ENCODE measurements around the gene PODNL1. TPM values are rescaled to one million over a fixed set of nuclear protein-coding genes. Genes with fewer than 3 reads are reported as not detected.

The PODNL1 gene
- total and polyA plus RNA-seq, 10 of the 15 experiments (the other 5 are each of a cell fraction or from before 2014, with no cell fraction given): 0.04 to 0.44 TPM; not detected in 8

GRCh38 chr19:13981467-13981866, 43.2 kb upstream of the PODNL1 start:
- Histone ChIP-seq H3K4me1 (ENCODE audit: control insufficient read depth, insufficient read depth, low read length) (peaks cover 14% of the 10 kb centered on the region), H3K27me3 (replicated peaks in 1 of 2; ENCODE audit: control insufficient read depth in 2 of 2, insufficient read depth in 2 of 2, low read length in 1 of 2) (no peaks in the 10 kb centered on the region), H4K20me1 (ENCODE audit: control insufficient read depth, insufficient read depth) (no peaks in the 10 kb centered on the region), H3K36me3 (ENCODE audit: control insufficient read depth in 2 of 2, insufficient read depth in 2 of 2, low read length in 1 of 2) (no peaks in the 10 kb centered on the region; a peak in 1 of 4 replicates), H3K9ac (ENCODE audit: control insufficient read depth, insufficient read depth, low read length) (no peak overlapping the region), H3K4me2 (ENCODE audit: control insufficient read depth, insufficient read depth) (no peak overlapping the region), H3K9me3 (replicated peaks; ENCODE audit: control insufficient read depth, insufficient read depth, low read length) (no peaks in the 10 kb centered on the region), H3K27ac (ENCODE audit: control insufficient read depth, insufficient read depth) (no peak overlapping the region), H3K79me2 (ENCODE audit: control insufficient read depth, insufficient read depth, low read length) (no peaks in the 10 kb centered on the region), H2AFZ (ENCODE audit: control insufficient read depth, low read depth, low read length) (no peak overlapping the region), H3K4me3 (no peak overlapping the region)
- ChIA-PET RAD21 (ENCODE audit: unreplicated experiment) (no interaction called here), POLR2A (no interaction called here), CTCF (interaction anchor here (1.2 kb wide), 1 partner anchor 133 kb away, joined by 4 read pairs; no protein-coding TSS in a partner anchor), SMC1A (ENCODE audit: uncharacterized antibody, unreplicated experiment) (interaction anchor here (1.1 kb wide), 1 partner anchor 11 kb away, joined by 3 read pairs; no protein-coding TSS in a partner anchor)
- DNase-seq (ENCODE audit: low read depth, low spot score) (no peak), ATAC-seq (no peak), FAIRE-seq (no peak)
- intact Hi-C loops (cut with micrococcal nuclease; ENCODE audit: unreplicated experiment) (loop anchor here (10.0 kb wide), 1 partner anchor 53 kb away; the partner anchor contains the start of gene IL27RA), in situ Hi-C loops (cut with MboI) (no loop called here)
- BruUV-seq (replicated peaks): no TSS peak
- WGBS (ENCODE audit: insufficient coverage, insufficient replicate concordance, low lambda C conversion rate, missing lambda C conversion rate): 15% methylated on average over 9 of the region's 9 CpGs
- TF ChIP-seq CHD2 (IDR thresholded peaks at IDR 0.05; ENCODE audit: borderline replicate concordance, low read depth, low read length) (no peak), SUPT20H (IDR thresholded peaks at IDR 0.05; ENCODE audit: borderline replicate concordance, control insufficient read depth, low read depth, low read length) (no peak), SREBF2 (IDR thresholded peaks at IDR 0.05; ENCODE audit: low read length) (no peak), SMAD5 (IDR thresholded peaks at IDR 0.05; ENCODE audit: low read depth) (no peak), ZNF274 (IDR thresholded peaks at IDR 0.05; ENCODE audit: insufficient read depth, insufficient read length) (no peak), MEF2B (IDR thresholded peaks at IDR 0.05; ENCODE audit: partially characterized antibody, poor library complexity, severe bottlenecking) (no peak)

- intact Hi-C loops (cut with micrococcal nuclease; ENCODE audit: unreplicated experiment): loop anchor here (10.0 kb wide), 1 partner anchor 54 kb away; the partner anchor contains the start of gene IL27RA
- H3K27ac ChIP-seq (ENCODE audit: control insufficient read depth, insufficient read depth): no peak overlapping the region
- H4K20me1 ChIP-seq (ENCODE audit: control insufficient read depth, insufficient read depth): no peaks in the 10 kb centered on the region
- POLR2A ChIA-PET: no interaction called here
- no peaks in the 10 kb centered on the region for H3K9me3 ChIP-seq (replicated peaks; ENCODE audit: control insufficient read depth, insufficient read depth, low read length)
- SMC1A ChIA-PET (ENCODE audit: uncharacterized antibody, unreplicated experiment): interaction anchor here (1.1 kb wide), 1 partner anchor 11 kb away, joined by 3 read pairs; no protein-coding TSS in a partner anchor
- no peaks in the 10 kb centered on the region for H3K79me2 ChIP-seq (ENCODE audit: control insufficient read depth, insufficient read depth, low read length)
- H3K9ac ChIP-seq (ENCODE audit: control insufficient read depth, insufficient read depth, low read length): no peak overlapping the region
- no peak overlapping the region for H3K4me3 ChIP-seq
- WGBS (ENCODE audit: insufficient coverage, insufficient replicate concordance, low lambda C conversion rate, missing lambda C conversion rate): 55% methylated on average over 5 of the region's 5 CpGs
- RAD21 ChIA-PET (ENCODE audit: unreplicated experiment): no interaction called here
- peaks cover 11% of the 10 kb centered on the region for H3K4me1 ChIP-seq (ENCODE audit: control insufficient read depth, insufficient read depth, low read length)
- in situ Hi-C loops (cut with MboI): no loop called here
- DNase-seq (ENCODE audit: low read depth, low spot score) (no peak), FAIRE-seq (no peak), ATAC-seq (no peak)
- H2AFZ ChIP-seq (ENCODE audit: control insufficient read depth, low read depth, low read length): no peak overlapping the region
- no peaks in the 10 kb centered on the region for H3K27me3 ChIP-seq (replicated peaks in 1 of 2; ENCODE audit: control insufficient read depth in 2 of 2, insufficient read depth in 2 of 2, low read length in 1 of 2)
- CTCF ChIA-PET: interaction anchor here (1.2 kb wide), 1 partner anchor 134 kb away, joined by 4 read pairs; no protein-coding TSS in a partner anchor
- no TSS peak for BruUV-seq (replicated peaks)
- H3K4me2 ChIP-seq (ENCODE audit: control insufficient read depth, insufficient read depth): no peak overlapping the region
- no peaks in the 10 kb centered on the region; a peak in 1 of 4 replicates for H3K36me3 ChIP-seq (ENCODE audit: control insufficient read depth in 2 of 2, insufficient read depth in 2 of 2, low read length in 1 of 2)
- TF ChIP-seq ZNF24 (IDR thresholded peaks at IDR 0.05) (no peak), NR2C1 (IDR thresholded peaks at IDR 0.05) (no peak), ZNF217 (IDR thresholded peaks at IDR 0.05) (no peak), HDAC2 (IDR thresholded peaks at IDR 0.05) (no peak), CHD2 (IDR thresholded peaks at IDR 0.05; ENCODE audit: borderline replicate concordance, low read depth, low read length) (no peak), NR2C2 (IDR thresholded peaks at IDR 0.05; ENCODE audit: borderline replicate concordance, control insufficient read depth, insufficient read length, low read depth) (no peak), IRF3 (IDR thresholded peaks at IDR 0.05) (no peak), HDAC6 (IDR thresholded peaks at IDR 0.05; ENCODE audit: unreplicated experiment) (no peak)
- TF ChIP-seq, protein P1, sequence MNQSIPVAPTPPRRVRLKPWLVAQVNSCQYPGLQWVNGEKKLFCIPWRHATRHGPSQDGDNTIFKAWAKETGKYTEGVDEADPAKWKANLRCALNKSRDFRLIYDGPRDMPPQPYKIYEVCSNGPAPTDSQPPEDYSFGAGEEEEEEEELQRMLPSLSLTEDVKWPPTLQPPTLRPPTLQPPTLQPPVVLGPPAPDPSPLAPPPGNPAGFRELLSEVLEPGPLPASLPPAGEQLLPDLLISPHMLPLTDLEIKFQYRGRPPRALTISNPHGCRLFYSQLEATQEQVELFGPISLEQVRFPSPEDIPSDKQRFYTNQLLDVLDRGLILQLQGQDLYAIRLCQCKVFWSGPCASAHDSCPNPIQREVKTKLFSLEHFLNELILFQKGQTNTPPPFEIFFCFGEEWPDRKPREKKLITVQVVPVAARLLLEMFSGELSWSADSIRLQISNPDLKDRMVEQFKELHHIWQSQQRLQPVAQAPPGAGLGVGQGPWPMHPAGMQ (IDR thresholded peaks at IDR 0.05; ENCODE audit: borderline replicate concordance): no peak
- TF ChIP-seq, protein P2, sequence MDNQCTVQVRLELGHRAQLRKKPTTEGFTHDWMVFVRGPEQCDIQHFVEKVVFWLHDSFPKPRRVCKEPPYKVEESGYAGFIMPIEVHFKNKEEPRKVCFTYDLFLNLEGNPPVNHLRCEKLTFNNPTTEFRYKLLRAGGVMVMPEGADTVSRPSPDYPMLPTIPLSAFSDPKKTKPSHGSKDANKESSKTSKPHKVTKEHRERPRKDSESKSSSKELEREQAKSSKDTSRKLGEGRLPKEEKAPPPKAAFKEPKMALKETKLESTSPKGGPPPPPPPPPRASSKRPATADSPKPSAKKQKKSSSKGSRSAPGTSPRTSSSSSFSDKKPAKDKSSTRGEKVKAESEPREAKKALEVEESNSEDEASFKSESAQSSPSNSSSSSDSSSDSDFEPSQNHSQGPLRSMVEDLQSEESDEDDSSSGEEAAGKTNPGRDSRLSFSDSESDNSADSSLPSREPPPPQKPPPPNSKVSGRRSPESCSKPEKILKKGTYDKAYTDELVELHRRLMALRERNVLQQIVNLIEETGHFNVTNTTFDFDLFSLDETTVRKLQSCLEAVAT (IDR thresholded peaks at IDR 0.05): no peak
These were observed 42.8 kb upstream of the PODNL1 start for GRCh38 chr19:13981021-13981420.
